ENCODE data around the gene CLEC11A. TPM values are rescaled to one million over a fixed set of nuclear protein-coding genes. Genes with fewer than 3 reads are reported as not detected.

CLEC11A gene
- total and polyA plus RNA-seq, 2 of the 8 experiments (the other 6 are each of a cell fraction or from before 2014, with no cell fraction given), result 4.3 to 17.4 TPM

- no peak for TF ChIP-seq SIX5 (IDR thresholded peaks at IDR 0.05; ENCODE audit: low read depth, low read length)
- TF ChIP-seq CBX5 (IDR thresholded peaks at IDR 0.05; ENCODE audit: low read depth, low read length), result no peak
- peak; percentile 34; the same call in 1 of the 2 replicates for TF ChIP-seq EGR1 (IDR thresholded peaks at IDR 0.05; ENCODE audit: borderline replicate concordance, low read depth, low read length)
- peak; percentile 47 to 61 for TF ChIP-seq RAD21 (IDR thresholded peaks at IDR 0.05 in 1 of 2, conservative IDR thresholded peaks at IDR 0.05 in 1 of 2; ENCODE audit: low read depth in 2 of 2, low read length in 2 of 2)
- TF ChIP-seq GTF2F1 (IDR thresholded peaks at IDR 0.05; ENCODE audit: borderline replicate concordance, low read depth, low read length), result no peak
- no peak for TF ChIP-seq ASH2L (IDR thresholded peaks at IDR 0.05; ENCODE audit: low read length)
- TF ChIP-seq CHD7 (IDR thresholded peaks at IDR 0.05; ENCODE audit: insufficient replicate concordance, low read length), result no peak
- no peak for TF ChIP-seq RBBP5 (IDR thresholded peaks at IDR 0.05; ENCODE audit: borderline replicate concordance, low read depth, low read length)
Observed at GRCh38 chr19:50724522-50725217, 1.5 kb downstream of the CLEC11A start (continued).
